Left renal pelvis (tissue), 4 donors: Measurements from ENCODE around the gene TTC31. TPM values are rescaled to one million over a fixed set of nuclear protein-coding genes. Genes with fewer than 3 reads are reported as not detected.
"Not testable (repeated sequence)": the region's sequence is repeated elsewhere in the genome, so short reads cannot be mapped to it uniquely, and the experiment has no call there.

Source experiments
- DNase-seq, 4 donors: peaks; one replicate each; pipeline ENCODE4 v3.0.0-alpha.2; 2013; ENCODE audit warnings: low read depth in 4 of 4, low spot score in 3 of 4
- polyA plus RNA-seq, 4 donors: library from polyadenylated mRNA; unstranded; fragments of 120-200 nt; gene quantifications; one replicate each; pipeline ENCODE4 v1.2.1, GENCODE V29; 2013; ENCODE audit not compliant: insufficient read length in 4 of 4

The TTC31 gene
- polyA plus RNA-seq, 4 donors, result 24.5 to 40.3 (median 29.3) TPM

GRCh38 chr2:74454654-74455511, 28.0 kb upstream of the TTC31 start, which contains the start of gene INO80B:
TSS of gene INO80B (plus strand) at chr2:74455087. CDS start at chr2:74455117, 30 bp downstream.
- peak; percentile 96 to 99 (median 98) for DNase-seq

DNA sequence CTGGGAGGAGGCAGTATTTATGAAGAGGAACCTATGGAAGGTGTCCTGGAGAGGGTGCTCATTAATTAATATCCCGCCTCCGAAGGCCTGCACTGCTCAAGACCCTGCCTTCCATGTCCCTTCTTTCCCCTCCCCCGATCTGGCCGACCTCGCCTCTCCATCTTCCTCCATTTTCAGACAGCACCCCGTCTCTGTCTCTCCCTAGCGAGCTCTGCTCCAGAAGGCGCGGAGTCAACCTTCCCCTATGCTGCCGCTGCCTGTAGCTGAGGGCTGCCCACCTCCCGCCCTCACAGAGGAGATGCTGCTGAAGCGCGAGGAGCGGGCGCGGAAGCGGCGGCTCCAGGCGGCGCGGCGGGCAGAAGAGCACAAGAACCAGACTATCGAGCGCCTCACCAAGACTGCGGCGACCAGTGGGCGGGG, 25.7 kb upstream of the TTC31 start:
- DNase-seq, result no peak

- DNase-seq, result peak in 1 of 4 donors; percentile 38
These were observed 25.2 kb upstream of the TTC31 start for GRCh38 chr2:74457549-74458131.

GRCh38 chr2:74458132-74458937, 24.5 kb upstream of the TTC31 start, which contains the start of gene WBP1:
TSS of gene WBP1 (plus strand) at chr2:74458438. CDS start at chr2:74458603, 165 bp downstream.
- DNase-seq, result peak; percentile 100

GRCh38 chr2:74458938-74459363, 23.9 kb upstream of the TTC31 start:
- DNase-seq, result no peak

DNA sequence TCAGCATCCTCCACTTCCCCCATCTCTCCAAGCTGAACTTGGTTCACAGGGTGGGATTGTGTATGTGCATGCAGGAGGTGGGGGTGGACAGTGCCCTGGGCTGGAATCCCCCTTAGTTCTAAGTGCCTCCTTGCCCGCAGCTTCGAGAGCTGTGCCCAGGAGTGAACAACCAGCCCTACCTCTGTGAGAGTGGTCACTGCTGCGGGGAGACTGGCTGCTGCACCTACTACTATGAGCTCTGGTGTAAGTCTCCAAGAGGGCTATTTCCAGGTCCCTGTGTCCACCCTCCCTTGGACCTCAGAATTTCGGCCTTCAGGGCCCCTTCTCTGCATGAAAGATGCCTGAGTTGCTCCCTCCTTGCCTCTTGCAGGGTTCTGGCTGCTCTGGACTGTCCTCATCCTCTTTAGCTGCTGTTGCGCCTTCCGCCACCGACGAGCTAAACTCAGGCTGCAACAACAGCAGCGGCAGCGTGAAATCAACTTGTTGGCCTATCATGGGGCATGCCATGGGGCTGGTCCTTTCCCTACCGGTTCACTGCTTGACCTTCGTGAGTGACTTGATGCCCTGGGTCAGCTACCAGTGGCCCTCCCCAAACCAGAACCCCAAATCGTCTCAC, 23.3 kb upstream of the TTC31 start:
- DNase-seq, result not testable (repeated sequence)

GRCh38 chr2:74460187-74460586, 22.7 kb upstream of the TTC31 start:
- not testable (repeated sequence) for DNase-seq

DNA sequence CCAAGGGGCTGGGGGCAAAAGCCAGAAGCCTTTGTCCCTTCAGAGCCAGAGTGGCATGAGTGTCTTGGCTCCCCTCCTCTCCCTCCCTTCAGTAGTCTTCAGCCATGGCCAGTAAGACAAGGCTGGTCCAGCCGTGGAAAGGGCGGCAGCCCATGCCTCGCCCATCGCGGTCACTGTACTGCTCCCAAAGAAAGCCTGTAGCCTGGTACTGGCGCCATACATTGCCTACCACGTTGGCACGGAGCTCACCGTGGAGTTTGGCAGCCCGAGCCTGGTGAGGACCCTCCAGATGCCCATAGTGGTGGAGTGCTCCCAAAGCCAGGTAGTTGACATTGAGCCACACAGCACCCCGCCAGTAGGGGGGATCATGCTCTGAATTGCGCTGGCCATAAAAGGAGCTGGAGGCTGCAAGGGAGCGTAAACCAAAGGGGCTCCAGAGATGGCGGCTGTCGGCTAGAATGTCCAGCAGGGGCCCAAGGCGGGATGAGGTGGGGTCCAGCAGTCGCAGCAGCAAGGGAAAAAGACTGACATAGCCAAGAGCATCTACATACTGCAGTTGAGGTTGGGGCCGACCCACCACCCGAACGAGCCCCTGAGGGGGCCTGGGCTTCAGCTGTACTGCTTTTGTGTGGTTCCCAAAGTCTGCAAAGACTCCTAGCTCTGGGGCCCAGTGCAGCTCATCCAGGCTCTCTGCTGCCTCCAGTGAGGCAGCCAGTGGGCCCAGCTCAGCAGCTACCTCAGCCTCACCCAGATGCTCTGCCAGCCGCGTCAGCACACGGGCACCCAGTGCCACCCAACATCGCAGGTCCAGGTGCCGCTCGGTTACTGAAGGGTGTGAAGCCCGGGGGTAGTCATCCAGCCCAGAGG, 21.5 kb upstream of the TTC31 start:
- no peak for DNase-seq

DNA sequence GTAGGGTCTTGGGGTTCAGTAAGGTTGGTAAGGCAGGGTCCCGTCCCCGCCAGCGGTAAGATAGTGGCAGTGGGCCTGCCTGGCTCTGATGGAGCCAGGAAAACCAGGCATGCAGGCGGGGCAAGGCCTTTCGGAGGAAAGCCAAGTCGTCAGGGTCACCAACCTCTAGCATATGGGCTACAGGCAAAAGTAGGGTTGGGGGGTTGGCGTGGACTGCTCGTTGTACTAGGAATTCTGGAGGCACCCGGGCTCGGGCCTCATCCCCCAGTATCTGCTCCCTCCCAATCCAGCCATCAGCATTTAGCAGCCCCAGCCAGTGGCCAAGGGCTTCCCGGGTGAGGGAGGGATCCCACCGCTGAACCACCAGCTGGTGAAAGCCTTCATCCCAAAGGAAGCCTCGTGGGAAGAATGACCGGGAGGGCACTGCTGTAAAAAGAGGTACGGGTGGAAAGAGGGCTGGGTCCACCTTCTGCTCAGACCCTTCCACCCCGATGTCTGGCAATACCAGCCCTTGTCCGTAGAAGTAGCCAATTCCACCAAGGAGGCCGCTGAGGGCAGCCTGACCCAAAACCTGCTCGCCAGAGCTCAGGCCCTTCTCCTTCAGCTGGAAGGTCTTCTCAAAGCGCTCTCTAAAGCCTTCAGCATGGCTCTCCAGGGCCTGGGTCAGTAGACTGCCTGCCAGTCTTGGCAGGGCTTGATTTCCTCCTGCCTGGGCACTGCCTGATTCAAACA, 20.7 kb upstream of the TTC31 start:
- no peak for DNase-seq

DNA sequence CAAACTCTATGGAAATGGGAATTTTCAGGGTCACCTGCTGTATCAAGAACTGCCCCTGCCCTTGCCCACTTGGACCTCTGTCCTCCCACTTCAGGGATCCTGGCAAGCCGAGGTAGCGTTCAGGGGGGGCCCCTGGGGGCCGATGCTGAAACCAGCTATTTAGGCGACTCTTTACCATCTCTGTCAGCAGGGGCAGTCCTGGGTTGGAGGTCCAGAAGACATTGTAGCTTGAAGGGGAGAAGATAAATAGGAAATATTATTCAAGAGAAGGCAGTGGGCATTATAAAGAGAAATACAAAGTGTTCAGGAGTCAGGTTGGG, 20.1 kb upstream of the TTC31 start:
- DNase-seq, result no peak

GRCh38 chr2:74464406-74464805, 18.5 kb upstream of the TTC31 start:
- no peak for DNase-seq

GRCh38 chr2:74470742-74471141, 12.1 kb upstream of the TTC31 start:
- DNase-seq, result not testable (repeated sequence)

DNA sequence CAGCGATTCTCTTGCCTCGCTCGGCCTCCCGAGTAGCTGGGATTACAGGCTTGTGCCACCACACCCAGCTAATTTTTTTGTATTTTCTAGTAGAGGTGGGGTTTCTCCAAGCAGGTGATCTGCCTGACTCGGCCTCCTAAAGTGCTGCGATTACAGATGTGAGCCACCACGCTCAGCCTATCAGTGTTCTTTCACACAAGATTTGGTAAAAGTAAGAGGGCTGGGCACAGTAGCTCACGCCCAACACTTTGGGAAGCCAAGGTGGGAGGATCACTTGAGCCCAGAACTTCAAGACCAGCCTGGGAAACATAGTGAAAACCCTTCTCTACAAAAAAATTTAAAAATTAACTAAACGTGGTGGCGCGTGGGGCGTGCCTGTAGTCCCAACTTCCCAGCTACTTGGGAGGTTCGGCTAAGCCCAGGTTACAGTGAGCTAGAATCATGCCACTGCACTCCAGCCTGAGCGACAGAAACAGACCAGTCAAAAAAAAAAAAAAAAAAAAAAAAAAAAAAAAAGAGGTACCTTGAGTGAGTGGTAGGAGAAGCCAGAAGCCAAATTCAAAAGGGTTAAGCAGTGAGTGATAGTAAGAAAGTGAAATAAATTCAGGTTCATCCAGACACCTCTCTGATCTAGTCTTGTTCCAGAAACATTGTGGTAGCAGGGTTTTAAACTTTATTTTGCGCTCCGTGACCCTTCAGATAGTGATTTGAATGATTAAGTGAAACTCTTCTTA, 11.4 kb upstream of the TTC31 start:
- DNase-seq, result no peak

DNA sequence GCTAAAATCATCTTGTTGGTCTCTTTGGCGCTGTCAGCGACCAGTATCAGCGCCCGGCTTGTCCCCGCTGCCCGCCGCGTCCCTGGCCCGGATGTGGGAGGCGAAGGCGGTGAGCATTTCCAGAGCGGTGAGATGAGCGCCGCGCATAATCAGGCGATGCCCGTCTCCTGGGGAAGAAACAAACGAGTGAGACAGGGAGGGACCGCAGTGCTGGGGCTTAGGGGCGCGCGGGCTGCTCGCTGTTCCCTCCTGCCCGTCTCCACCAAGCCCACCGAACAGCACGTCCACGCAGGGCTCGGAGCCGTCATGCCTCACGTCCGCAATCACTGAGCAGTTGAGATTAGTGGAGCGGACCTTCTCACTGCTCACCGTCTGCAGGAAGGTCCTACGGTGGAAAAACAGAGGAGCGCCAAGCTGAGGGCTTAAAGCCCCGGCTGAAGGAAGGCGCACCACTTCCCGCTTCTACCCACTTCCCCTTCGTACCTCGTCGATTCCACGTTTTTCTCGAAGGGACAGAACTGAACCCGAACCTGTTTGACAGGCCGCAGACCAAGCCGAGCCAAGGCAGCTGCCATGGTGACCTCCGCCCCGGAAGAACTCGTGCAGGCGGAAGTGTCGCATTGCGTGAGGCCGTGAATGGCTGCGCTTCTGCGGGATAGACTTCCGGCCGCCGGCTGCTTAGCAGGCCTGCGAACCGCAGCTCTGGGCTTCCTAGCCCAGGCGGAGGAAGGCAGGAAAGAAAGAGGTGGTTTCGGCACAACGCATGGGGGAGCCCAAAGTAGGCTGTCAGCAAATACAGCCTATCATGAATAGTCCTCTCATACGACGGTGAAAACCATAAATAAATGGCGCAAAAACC, 10.6 kb upstream of the TTC31 start, which contains the start of gene MRPL53:
MRPL53 (minus strand) TSS at position 595 of the 859 bp plus-strand sequence; CDS start at position 575, 20 bp downstream.
- peak; percentile 87 to 93 (median 92) for DNase-seq

- no peak for DNase-seq
These were observed 10.0 kb upstream of the TTC31 start for GRCh38 chr2:74472945-74473258.

DNA sequence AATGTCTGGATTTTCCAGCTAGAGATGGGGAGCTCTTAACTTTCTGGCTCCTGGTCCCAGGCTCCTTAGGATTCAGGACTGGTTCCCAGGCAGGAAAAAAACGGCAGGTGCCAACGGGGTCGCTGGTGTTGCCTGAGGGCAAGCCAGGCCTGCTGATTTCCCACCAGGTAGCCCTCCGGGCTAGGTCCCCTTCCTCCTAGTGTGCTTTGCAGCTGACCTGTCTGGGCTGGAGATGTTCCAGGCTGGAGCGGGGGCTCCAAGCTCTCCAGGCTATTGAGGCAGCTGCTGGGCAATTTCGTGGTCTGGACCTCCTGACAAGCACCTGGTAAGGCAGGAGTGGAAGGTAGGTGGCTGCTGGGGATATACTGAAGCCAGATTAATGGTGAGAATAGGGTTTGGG, 8.4 kb upstream of the TTC31 start:
- DNase-seq, result no peak

DNA sequence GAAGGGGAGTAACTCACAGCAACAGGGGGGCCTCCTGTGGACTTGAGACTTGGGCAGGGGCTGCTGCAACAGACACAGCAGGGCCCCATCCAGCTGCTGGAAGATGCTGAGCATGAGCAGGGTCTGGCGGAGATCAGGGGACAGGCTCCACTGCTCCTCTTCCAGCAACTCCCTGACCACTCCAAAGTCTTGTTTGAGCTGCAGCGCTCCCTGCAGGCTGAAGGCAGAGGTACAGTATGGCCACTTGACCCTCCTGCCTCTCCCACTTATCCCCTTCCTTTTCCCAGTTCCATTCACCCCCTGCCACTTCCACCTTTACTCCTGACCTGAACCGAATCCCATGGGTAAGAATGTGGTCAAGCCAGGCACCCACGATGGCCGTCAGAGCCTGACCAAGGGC, 8.0 kb upstream of the TTC31 start:
- DNase-seq, result no peak

DNA sequence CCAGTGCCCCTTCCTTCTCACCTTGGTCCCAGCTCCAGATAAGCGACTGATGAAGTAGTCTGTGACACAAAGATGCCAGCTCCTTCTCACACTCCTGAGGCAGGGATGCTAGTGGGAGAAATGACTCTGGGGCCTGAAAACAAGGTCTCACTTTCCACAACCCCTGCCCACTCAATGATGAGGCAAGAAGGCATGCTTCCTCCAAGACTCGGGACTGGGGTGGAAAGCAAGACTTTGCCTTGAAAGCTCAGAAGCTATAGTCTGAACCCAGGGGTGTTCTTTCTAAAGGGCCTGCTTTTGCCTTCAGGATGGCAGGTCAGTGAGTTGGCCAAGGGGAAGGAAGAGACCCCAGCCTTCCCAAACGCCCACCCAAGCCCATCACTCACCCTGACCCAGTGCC, 1.4 kb upstream of the TTC31 start:
- no peak for DNase-seq
